Mesendoderm (in vitro differentiated cells): Measurements from ENCODE around the gene CPED1.

Source experiments
- DNase-seq: peaks from one replicate; pipeline ENCODE4 v3.0.0; 2013
- H2AK5ac ChIP-seq: 2 replicates; pipeline ENCODE4 v1.6.1; 2013; ENCODE audit warnings: low read length, inconsistent platforms
- H2BK120ac ChIP-seq: 2 replicates; pipeline ENCODE4 v1.6.1; 2013; ENCODE audit warnings: low read depth, mild to moderate bottlenecking, low read length, moderate library complexity, mixed read lengths
- H2BK15ac ChIP-seq: replicated peaks from 2 replicates; pipeline ENCODE4 v1.6.1; 2013; ENCODE audit warnings: low read depth, mild to moderate bottlenecking, moderate library complexity
- H2BK5ac ChIP-seq: 2 replicates; pipeline ENCODE4 v1.6.1; 2013; ENCODE audit warnings: low read length, inconsistent platforms
- H3K18ac ChIP-seq: 2 replicates; pipeline ENCODE4 v1.6.1; 2013; ENCODE audit warnings: mild to moderate bottlenecking, low read length, mixed read lengths
- H3K23ac ChIP-seq: one replicate; pipeline ENCODE4 v1.6.1; 2013; ENCODE audit warnings: low read length
- H3K27ac ChIP-seq: 2 replicates; pipeline ENCODE4 v1.5.1; 2013; ENCODE audit warnings: low read depth, mild to moderate bottlenecking, inconsistent platforms, low read length, moderate library complexity
- H3K27me3 ChIP-seq: 2 replicates; pipeline ENCODE4 v1.6.1; 2013; ENCODE audit warnings: low read length, control low read depth, mild to moderate bottlenecking, inconsistent platforms; ENCODE audit not compliant: insufficient read depth, poor library complexity
- H3K36me3 ChIP-seq: 2 replicates; pipeline ENCODE4 v1.6.1; 2013; ENCODE audit warnings: low read length, inconsistent platforms; ENCODE audit not compliant: control insufficient read depth, insufficient read depth
- H3K4ac ChIP-seq: one replicate; pipeline ENCODE4 v1.6.1; 2013; ENCODE audit warnings: low read depth, mild to moderate bottlenecking, low read length, moderate library complexity
- H3K4me1 ChIP-seq: 2 replicates; pipeline ENCODE4 v1.6.1; 2013; ENCODE audit warnings: low read depth, low read length, inconsistent platforms; ENCODE audit not compliant: control insufficient read depth
- H3K4me2 ChIP-seq: 2 replicates; pipeline ENCODE4 v1.6.1; 2013; ENCODE audit warnings: low read length
- H3K4me3 ChIP-seq: 2 replicates; pipeline ENCODE4 v1.5.1; 2013; ENCODE audit warnings: mild to moderate bottlenecking, low read length
- H3K56ac ChIP-seq: one replicate; pipeline ENCODE4 v1.6.1; 2013; ENCODE audit warnings: low read length
- H3K79me1 ChIP-seq: 2 replicates; pipeline ENCODE4 v1.6.1; 2013; ENCODE audit warnings: low read length, inconsistent platforms
- H3K79me2 ChIP-seq: 2 replicates; pipeline ENCODE4 v1.6.1; 2013; ENCODE audit warnings: mild to moderate bottlenecking, low read length; ENCODE audit not compliant: control insufficient read depth, insufficient read depth
- H3K9ac ChIP-seq: 2 replicates; pipeline ENCODE4 v1.6.1; 2013; ENCODE audit warnings: low read length, inconsistent platforms
- H4K5ac ChIP-seq: one replicate; pipeline ENCODE4 v1.6.1; 2013; ENCODE audit warnings: low read length
- H4K8ac ChIP-seq: one replicate; pipeline ENCODE4 v1.6.1; 2013; ENCODE audit warnings: low read depth, mild to moderate bottlenecking, control low read depth, low read length, moderate library complexity
- WGBS: extraction: QIAGEN DNeasy Blood & Tissue Kit; methylation state at CpG from one replicate; pipeline ENCODE4 v1.1.7; 2013; ENCODE audit warnings: low lambda C conversion rate, missing lambda C conversion rate; ENCODE audit not compliant: insufficient coverage; ENCODE audit errors: extremely low coverage; 5-methylcytosine and 5-hydroxymethylcytosine counted together

CPED1 gene

DNA sequence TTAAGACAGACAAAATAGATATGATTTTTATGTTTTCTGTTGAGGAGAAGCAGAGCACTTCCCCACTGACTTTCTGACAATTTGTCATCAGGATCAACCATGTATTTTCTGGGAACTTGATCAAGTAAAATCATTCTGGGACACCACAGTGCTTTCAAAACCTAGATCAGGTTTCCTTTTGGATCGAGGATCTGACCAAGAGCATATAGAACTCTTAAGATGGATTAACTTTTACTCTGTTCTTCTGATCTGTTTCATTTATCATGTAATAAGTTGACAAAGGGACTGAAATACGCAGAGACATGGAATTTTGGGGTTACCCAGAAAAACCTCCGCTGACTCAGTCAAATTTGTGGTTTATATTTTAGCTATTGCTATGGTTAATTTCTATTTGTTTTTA is 204.3 kb downstream of the CPED1 start:
- Histone ChIP-seq H3K36me3 (no peaks in the 10 kb centered on the region), H2BK5ac (no peak overlapping the region), H2BK120ac (no peak overlapping the region), H3K27ac (no peak overlapping the region), H4K5ac (no peak overlapping the region), H3K4me2 (no peak overlapping the region), H4K8ac (no peak overlapping the region), H3K56ac (no peak overlapping the region), H3K27me3 (no peaks in the 10 kb centered on the region), H2AK5ac (no peak overlapping the region), H3K18ac (no peak overlapping the region), H2BK15ac (no peak overlapping the region), H3K4me3 (no peak overlapping the region), H3K9ac (no peak overlapping the region), H3K79me2 (no peaks in the 10 kb centered on the region), H3K79me1 (no peaks in the 10 kb centered on the region), H3K23ac (no peak overlapping the region), H3K4me1 (no peaks in the 10 kb centered on the region), H3K4ac (no peak overlapping the region)
- DNase-seq: no peak
- WGBS: no CpG with 5 or more reads among the region's 3 CpGs

DNA sequence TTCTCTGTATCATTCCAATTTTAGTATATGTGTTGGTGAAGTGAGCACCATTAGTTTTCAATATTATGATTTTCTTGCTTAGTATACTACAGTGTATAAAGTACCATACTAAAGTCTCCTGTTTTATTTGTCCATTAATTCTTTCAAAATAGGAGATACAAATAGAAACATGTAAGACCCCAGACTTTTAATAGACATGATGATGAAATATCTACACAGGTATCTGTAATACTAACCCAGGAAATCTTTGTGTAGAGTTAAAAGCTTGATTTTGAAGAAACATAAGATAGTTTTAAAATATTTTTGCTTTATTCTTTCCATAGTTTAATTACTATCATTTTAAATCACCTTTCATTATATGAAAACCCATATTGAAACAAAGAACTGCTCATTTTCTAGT is 206.5 kb downstream of the CPED1 start:
- H3K4me2 ChIP-seq: no peak overlapping the region
- no peak overlapping the region for H3K9ac ChIP-seq
- no peaks in the 10 kb centered on the region for H3K79me1 ChIP-seq
- H3K36me3 ChIP-seq: no peaks in the 10 kb centered on the region
- H3K4ac ChIP-seq: no peak overlapping the region
- H3K4me3 ChIP-seq: no peak overlapping the region
- no peak overlapping the region for H2BK5ac ChIP-seq
- H3K4me1 ChIP-seq: no peaks in the 10 kb centered on the region
- no peak overlapping the region for H2BK120ac ChIP-seq
- H3K56ac ChIP-seq: no peak overlapping the region
- H3K27me3 ChIP-seq: no peaks in the 10 kb centered on the region
- H4K5ac ChIP-seq: no peak overlapping the region
- H2AK5ac ChIP-seq: no peak overlapping the region
- H3K18ac ChIP-seq: no peak overlapping the region
- no peak overlapping the region for H4K8ac ChIP-seq
- no peak overlapping the region for H2BK15ac ChIP-seq
- H3K23ac ChIP-seq: no peak overlapping the region
- DNase-seq: no peak
- H3K79me2 ChIP-seq: no peaks in the 10 kb centered on the region
- H3K27ac ChIP-seq: no peak overlapping the region

DNA sequence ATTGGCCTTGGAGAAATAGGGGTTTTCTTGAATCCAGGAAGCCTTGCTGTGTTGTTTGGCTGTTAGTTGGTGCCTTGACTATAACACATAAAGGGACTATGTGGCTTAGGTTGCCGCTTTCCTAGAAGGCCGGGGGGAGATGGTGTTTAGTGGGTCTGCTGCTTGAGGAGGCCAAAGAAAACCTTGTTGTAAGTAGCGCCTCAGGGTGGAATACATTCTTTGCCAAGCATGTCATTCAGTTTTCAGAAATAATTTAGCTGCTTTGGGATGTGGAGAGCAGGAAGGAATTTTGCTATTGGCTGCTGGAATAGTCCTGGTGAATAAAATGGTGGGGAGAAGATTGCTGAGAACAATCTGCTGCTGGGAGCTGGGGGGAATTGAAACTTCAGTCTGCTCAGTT is 207.4 kb downstream of the CPED1 start:
- H2AK5ac ChIP-seq: no peak overlapping the region
- no peak overlapping the region for H3K4me3 ChIP-seq
- no peak overlapping the region for H3K4me2 ChIP-seq
- H3K27ac ChIP-seq: no peak overlapping the region
- no peak overlapping the region for H3K23ac ChIP-seq
- H3K27me3 ChIP-seq: no peaks in the 10 kb centered on the region
- no peaks in the 10 kb centered on the region for H3K36me3 ChIP-seq
- no peak overlapping the region for H3K56ac ChIP-seq
- no peaks in the 10 kb centered on the region for H3K4me1 ChIP-seq
- no peak overlapping the region for H4K8ac ChIP-seq
- H2BK120ac ChIP-seq: no peak overlapping the region
- no peak overlapping the region for H4K5ac ChIP-seq
- no peaks in the 10 kb centered on the region for H3K79me1 ChIP-seq
- no peak overlapping the region for H3K9ac ChIP-seq
- H3K79me2 ChIP-seq: no peaks in the 10 kb centered on the region
- WGBS: no CpG with 5 or more reads among the region's 3 CpGs
- no peak overlapping the region for H3K4ac ChIP-seq
- no peak overlapping the region for H2BK15ac ChIP-seq
- no peak overlapping the region for H3K18ac ChIP-seq
- H2BK5ac ChIP-seq: no peak overlapping the region
- peak; percentile 61 for DNase-seq

DNA sequence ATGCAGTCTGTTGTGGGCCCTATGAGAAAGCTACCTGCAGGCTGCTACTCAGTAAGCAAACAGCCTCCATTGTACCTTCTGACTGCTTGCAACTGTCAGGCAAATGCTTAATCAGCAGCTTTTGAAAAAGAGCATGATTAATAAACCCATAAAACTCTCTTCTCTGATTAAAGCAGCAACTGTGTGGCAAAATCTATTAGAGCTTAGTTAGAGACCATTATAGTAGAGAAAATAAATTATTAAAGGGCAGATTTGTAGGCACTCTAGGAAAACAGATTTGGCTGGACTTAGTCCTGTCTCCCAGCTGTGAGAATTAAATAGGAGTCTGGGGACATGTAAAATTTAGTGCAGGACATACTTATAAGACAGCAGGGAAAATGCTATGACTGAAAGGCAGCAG is 207.8 kb downstream of the CPED1 start:
- Histone ChIP-seq H3K79me2 (no peaks in the 10 kb centered on the region), H3K23ac (no peak overlapping the region), H3K56ac (no peak overlapping the region), H3K4me2 (no peak overlapping the region), H4K8ac (no peak overlapping the region), H3K18ac (no peak overlapping the region), H3K4me1 (no peaks in the 10 kb centered on the region), H2BK15ac (no peak overlapping the region), H3K4me3 (no peak overlapping the region), H3K36me3 (no peaks in the 10 kb centered on the region), H3K27ac (no peak overlapping the region), H3K27me3 (no peaks in the 10 kb centered on the region), H2BK5ac (no peak overlapping the region), H3K9ac (no peak overlapping the region), H4K5ac (no peak overlapping the region), H3K4ac (no peak overlapping the region), H2BK120ac (no peak overlapping the region), H3K79me1 (no peaks in the 10 kb centered on the region), H2AK5ac (no peak overlapping the region)
- DNase-seq: no peak

DNA sequence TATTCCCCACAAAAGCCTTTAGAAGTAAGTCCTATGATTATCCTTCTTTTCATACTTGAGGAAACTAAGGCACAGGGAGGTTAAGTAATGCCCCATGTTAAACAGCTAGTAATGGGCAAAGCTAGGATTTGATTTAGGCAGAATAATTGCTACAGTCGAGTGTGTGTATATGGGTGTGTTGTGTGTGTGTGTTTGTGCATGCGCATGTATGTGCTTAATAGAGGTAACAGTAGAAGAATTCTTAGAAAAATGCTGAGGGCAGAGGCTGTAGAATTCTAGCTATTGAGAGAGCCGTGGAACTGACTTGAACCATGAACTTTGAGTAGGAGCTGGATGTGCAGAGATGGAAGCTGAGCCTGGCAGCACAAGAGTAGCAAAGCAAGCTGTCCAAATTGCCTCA is 208.9 kb downstream of the CPED1 start:
- Histone ChIP-seq H3K27me3 (no peaks in the 10 kb centered on the region), H3K4me1 (no peaks in the 10 kb centered on the region), H2AK5ac (no peak overlapping the region), H4K8ac (no peak overlapping the region), H3K56ac (no peak overlapping the region), H3K18ac (no peak overlapping the region), H3K36me3 (no peaks in the 10 kb centered on the region), H2BK120ac (no peak overlapping the region), H2BK5ac (no peak overlapping the region), H3K4me3 (no peak overlapping the region), H3K27ac (no peak overlapping the region), H2BK15ac (no peak overlapping the region), H3K79me2 (no peaks in the 10 kb centered on the region), H3K4me2 (no peak overlapping the region), H3K9ac (no peak overlapping the region), H3K4ac (no peak overlapping the region), H3K23ac (no peak overlapping the region), H3K79me1 (no peaks in the 10 kb centered on the region), H4K5ac (no peak overlapping the region)
- no peak for DNase-seq
- WGBS: no CpG with 5 or more reads among the region's 3 CpGs

DNA sequence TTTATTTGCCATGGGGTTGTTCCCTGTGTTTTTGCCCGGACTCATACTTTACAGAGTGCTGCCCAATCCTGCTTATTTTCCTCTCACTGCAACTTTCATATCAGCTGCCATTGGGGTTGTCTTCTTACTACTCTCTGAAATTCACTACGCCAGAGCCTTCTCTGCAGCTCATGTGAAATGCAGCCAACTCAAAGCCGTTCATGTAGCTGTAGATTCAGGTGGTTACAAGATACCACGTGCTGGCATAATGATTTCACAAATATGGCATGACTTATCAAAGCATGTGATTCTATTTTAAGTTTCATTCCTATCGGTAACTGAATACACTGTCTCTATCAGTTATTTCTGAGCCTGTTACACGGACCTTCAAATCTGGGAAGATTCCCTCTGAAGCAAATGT is 210.0 kb downstream of the CPED1 start:
- Histone ChIP-seq H2BK15ac (no peak overlapping the region), H3K4ac (no peak overlapping the region), H3K27ac (no peak overlapping the region), H3K4me3 (no peak overlapping the region), H3K27me3 (no peaks in the 10 kb centered on the region), H3K36me3 (no peaks in the 10 kb centered on the region), H4K5ac (no peak overlapping the region), H3K23ac (no peak overlapping the region), H3K79me1 (no peaks in the 10 kb centered on the region), H2BK120ac (no peak overlapping the region), H3K9ac (no peak overlapping the region), H3K79me2 (no peaks in the 10 kb centered on the region), H3K18ac (no peak overlapping the region), H3K4me1 (no peaks in the 10 kb centered on the region), H4K8ac (no peak overlapping the region), H3K4me2 (no peak overlapping the region), H3K56ac (no peak overlapping the region), H2BK5ac (no peak overlapping the region), H2AK5ac (no peak overlapping the region)
- WGBS: no CpG with 5 or more reads among the region's 6 CpGs
- no peak for DNase-seq
